Gastroesophageal sphincter (tissue), 3 donors: ENCODE data around the gene GALNT10.

Experiments
- EP300 ChIP-seq: sonication (generic); formaldehyde crosslinking; IDR thresholded peaks from one replicate; pipeline ENCODE4 v1.6.1; 2017; ENCODE audit warnings: antibody characterized with exemption, mild to moderate bottlenecking
- POLR2A ChIP-seq, 2 donors: fragments of 450-650 bp; IDR thresholded peaks; one replicate each; pipeline ENCODE4 v1.6.1; 2017; ENCODE audit warnings: antibody characterized with exemption in 2 of 2, mild to moderate bottlenecking in 2 of 2, moderate library complexity in 1 of 2
- POLR2AphosphoS5 ChIP-seq: sonication (generic); formaldehyde crosslinking; IDR thresholded peaks from one replicate; pipeline ENCODE4 v1.6.1; 2017; ENCODE audit warnings: antibody characterized with exemption
- TF ChIP-seq, protein P1 (sequence below), 4 experiments: fragments of 200-600 bp in 2 of 4; fragments of 450-650 bp in 2 of 4; sonication (generic) in 1 of 4; IDR thresholded peaks; one replicate each; pipeline ENCODE4 v1.5.1; 2017 to 2019; ENCODE audit warnings: antibody characterized with exemption in 4 of 4, mild to moderate bottlenecking in 2 of 4, moderate library complexity in 2 of 4

GRCh38 chr5:154345255-154345952 lies 154.9 kb downstream of the GALNT10 start:
- no peak for TF ChIP-seq POLR2A (IDR thresholded peaks at IDR 0.05)
- TF ChIP-seq, protein P1, sequence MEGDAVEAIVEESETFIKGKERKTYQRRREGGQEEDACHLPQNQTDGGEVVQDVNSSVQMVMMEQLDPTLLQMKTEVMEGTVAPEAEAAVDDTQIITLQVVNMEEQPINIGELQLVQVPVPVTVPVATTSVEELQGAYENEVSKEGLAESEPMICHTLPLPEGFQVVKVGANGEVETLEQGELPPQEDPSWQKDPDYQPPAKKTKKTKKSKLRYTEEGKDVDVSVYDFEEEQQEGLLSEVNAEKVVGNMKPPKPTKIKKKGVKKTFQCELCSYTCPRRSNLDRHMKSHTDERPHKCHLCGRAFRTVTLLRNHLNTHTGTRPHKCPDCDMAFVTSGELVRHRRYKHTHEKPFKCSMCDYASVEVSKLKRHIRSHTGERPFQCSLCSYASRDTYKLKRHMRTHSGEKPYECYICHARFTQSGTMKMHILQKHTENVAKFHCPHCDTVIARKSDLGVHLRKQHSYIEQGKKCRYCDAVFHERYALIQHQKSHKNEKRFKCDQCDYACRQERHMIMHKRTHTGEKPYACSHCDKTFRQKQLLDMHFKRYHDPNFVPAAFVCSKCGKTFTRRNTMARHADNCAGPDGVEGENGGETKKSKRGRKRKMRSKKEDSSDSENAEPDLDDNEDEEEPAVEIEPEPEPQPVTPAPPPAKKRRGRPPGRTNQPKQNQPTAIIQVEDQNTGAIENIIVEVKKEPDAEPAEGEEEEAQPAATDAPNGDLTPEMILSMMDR (IDR thresholded peaks at IDR 0.05) = no peak
- TF ChIP-seq EP300 = no peak
- no peak for TF ChIP-seq POLR2AphosphoS5
